RWPE2 (cell line): ENCODE data around the gene ETV4.

Experiments used
- ATAC-seq: fragments of 200-7000 bp; cut with Tn5 transposase; 3 replicates; pipeline ENCODE4 v1.9.1; 2021; ENCODE audit warnings: low read depth
- DNase-seq: peaks from one replicate; pipeline ENCODE4 v3.0.0-alpha.2; 2020; ENCODE audit warnings: low spot score
- H3K27ac ChIP-seq: fragments of 450-650 bp; 2 replicates; pipeline ENCODE4 v1.5.1; 2017; ENCODE audit warnings: mild to moderate bottlenecking; ENCODE audit not compliant: poor library complexity, severe bottlenecking
- H3K27me3 ChIP-seq: fragments of 250-450 bp; sonication (Bioruptor Pico); 2 replicates; pipeline ENCODE4 v1.5.1; 2021; ENCODE audit warnings: mild to moderate bottlenecking, moderate library complexity; ENCODE audit not compliant: insufficient read depth, poor library complexity, severe bottlenecking
- H3K36me3 ChIP-seq: fragments of 250-450 bp; sonication (Bioruptor Pico); 2 replicates; pipeline ENCODE4 v1.5.1; 2020; ENCODE audit warnings: low read depth, mild to moderate bottlenecking, moderate library complexity
- H3K4me1 ChIP-seq: fragments of 250-450 bp; sonication (Bioruptor Pico); 2 replicates; pipeline ENCODE4 v1.5.1; 2021; ENCODE audit warnings: mild to moderate bottlenecking, moderate library complexity; ENCODE audit not compliant: insufficient read depth, poor library complexity, severe bottlenecking
- H3K4me3 ChIP-seq: fragments of 250-450 bp; sonication (Bioruptor Pico); 2 replicates; pipeline ENCODE4 v1.5.1; 2021; ENCODE audit warnings: mild to moderate bottlenecking, moderate library complexity; ENCODE audit not compliant: severe bottlenecking
- H3K9me3 ChIP-seq: fragments of 250-450 bp; sonication (Bioruptor Pico); 2 replicates; pipeline ENCODE4 v1.5.1; 2021; ENCODE audit warnings: mild to moderate bottlenecking, moderate library complexity; ENCODE audit not compliant: severe bottlenecking
- CTCF ChIP-seq: fragments of 450-650 bp; IDR thresholded peaks from one replicate; pipeline ENCODE4 v1.5.1; 2017; ENCODE audit warnings: mild to moderate bottlenecking, moderate library complexity; ENCODE audit not compliant: poor library complexity, severe bottlenecking

The ETV4 gene

GRCh38 chr17:43528988-43529814 is 16.9 kb downstream of the ETV4 start:
- peak overlapping the region; percentile 67 for H3K27ac ChIP-seq
- ATAC-seq (no peak), DNase-seq (peak; percentile 49)
- peaks cover 17% of the 10 kb centered on the region for H3K4me1 ChIP-seq
- H3K9me3 ChIP-seq = no peaks in the 10 kb centered on the region
- no peak for TF ChIP-seq CTCF
- H3K36me3 ChIP-seq = peaks cover 30% of the 10 kb centered on the region
- H3K27me3 ChIP-seq = no peaks in the 10 kb centered on the region
- H3K4me3 ChIP-seq = no peak overlapping the region

DNA sequence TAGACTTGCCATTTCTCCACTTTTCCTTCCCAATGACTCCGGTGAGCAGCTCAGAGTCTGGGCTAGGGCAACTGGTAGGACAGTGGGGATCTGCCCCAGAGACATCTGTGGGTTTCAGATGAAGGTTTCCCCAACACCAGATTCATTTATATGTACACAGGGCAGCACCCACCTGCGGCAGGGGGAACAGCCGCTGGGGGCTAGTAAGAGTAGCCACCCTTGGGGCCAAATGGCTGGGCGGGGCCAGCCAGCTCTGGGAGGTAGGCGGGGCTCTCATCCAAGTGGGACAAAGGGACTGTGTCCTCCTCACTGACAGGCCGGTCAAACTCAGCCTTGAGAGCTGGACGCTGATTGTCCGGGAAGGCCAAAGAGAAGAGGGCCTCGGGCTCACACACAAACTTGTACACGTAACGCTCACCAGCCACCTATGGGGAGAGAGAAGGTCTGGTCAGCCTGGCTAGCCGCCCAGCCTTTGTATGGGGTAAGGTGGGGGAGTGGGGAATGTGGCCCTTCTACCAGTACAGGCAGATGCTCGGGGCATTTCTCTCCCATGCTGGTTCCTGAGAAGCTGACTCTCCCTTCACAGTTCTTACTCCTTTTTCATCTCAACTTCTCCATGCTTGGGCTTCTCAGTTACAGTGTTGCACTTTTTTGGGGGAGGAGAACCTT is 17.7 kb downstream of the ETV4 start:
- H3K4me1 ChIP-seq = peaks cover 17% of the 10 kb centered on the region
- no peaks in the 10 kb centered on the region for H3K9me3 ChIP-seq
- H3K36me3 ChIP-seq = peaks cover 38% of the 10 kb centered on the region
- TF ChIP-seq CTCF = no peak
- H3K4me3 ChIP-seq = no peak overlapping the region
- H3K27me3 ChIP-seq = no peaks in the 10 kb centered on the region
- peak; percentile 38 for DNase-seq
- no peak overlapping the region for H3K27ac ChIP-seq
- ATAC-seq = no peak

- DNase-seq = no peak
- peaks cover 50% of the 10 kb centered on the region for H3K36me3 ChIP-seq
- no peak overlapping the region for H3K27ac ChIP-seq
Observed at GRCh38 chr17:43526886-43527648, 19.1 kb downstream of the ETV4 start.

DNA sequence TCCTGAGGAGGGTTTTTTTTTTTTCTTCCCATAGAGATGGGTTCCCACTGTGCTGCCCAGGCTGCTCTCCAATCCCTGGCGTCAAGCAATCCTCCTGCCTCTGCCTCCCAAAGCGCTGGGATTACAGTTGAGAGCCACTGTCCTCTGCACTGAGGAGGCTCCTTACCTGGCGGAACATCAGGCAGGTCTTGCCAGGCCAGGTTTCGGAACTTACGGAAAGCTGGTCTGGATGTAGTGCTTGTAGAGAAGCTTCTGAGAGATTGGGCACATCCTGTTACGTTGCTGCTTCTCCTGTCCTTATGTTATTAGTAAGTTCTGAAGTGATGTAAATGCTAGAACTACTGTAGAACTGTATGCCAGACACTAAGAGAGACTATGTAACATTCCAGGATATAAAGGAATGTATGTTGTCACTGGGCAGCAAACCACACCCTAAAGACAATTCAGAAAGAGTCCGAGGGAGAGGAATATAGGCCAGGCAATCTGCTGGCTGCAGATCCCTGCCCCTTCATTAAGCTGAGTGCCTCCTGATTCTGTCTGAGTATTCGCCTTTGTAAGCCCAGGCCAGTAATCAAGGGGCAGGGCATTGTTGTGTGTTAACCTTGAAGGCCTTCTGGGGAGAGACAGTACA is 21.1 kb downstream of the ETV4 start:
- TF ChIP-seq CTCF = no peak
- ATAC-seq = no peak
- Histone ChIP-seq H3K27ac (no peak overlapping the region), H3K27me3 (no peaks in the 10 kb centered on the region), H3K9me3 (no peaks in the 10 kb centered on the region), H3K4me3 (no peak overlapping the region), H3K36me3 (peaks cover 63% of the 10 kb centered on the region), H3K4me1 (peaks cover 3% of the 10 kb centered on the region)
- DNase-seq = no peak

More at GRCh38 chr17:43526886-43527648, 19.1 kb downstream of the ETV4 start:
- no peak for ATAC-seq
- H3K4me3 ChIP-seq = no peak overlapping the region
- H3K4me1 ChIP-seq = peaks cover 17% of the 10 kb centered on the region
- TF ChIP-seq CTCF = no peak
- H3K9me3 ChIP-seq = no peaks in the 10 kb centered on the region
- H3K27me3 ChIP-seq = no peaks in the 10 kb centered on the region
